Measurements from ENCODE around the gene NHERF2.

The NHERF2 gene

DNA sequence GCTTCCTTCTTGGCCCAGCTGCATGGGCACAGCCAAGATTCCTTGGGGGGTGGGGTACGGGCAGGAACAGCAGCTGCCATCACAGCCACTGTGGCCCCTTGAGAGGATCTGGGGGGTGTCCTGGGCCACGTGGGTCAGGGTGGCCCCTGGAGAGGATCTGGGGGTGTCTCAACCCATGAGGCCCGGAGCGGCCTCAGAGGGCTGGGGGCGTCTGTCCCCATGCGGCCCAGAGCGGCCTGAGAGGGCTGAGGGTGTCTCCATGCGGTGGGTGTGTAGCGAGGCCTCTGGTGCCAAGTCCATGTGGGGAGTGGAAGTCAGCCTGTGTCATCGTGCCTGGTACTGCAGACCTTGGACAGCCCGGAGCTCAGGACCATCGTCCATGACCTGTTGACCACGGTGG, 34.8 kb downstream of the NHERF2 start:
- no peak for DNase-seq (ENCODE audit: low read depth)

GRCh38 chr16:2062801-2063200, 36.1 kb downstream of the NHERF2 start:
- DNase-seq (ENCODE audit: low read depth) = no peak

DNA sequence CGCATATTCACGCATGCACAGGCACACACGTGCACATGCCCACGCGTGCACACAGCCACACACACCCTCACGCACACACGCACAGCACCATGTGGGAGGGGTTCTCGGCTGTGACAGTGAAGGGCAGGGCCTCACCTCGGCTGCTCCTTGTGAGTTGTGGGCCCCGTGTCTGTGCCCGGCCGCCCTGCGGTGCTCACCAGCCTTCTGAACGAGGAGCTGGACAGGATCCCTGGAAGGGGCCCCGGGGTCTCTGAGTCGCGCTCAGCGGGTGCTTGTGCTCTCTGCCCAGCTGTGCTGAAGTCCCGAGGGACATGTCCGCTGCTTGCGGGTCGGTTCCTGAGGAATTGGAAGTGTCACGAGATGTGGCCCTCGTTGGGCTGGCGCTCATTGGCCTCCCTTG, 37.2 kb downstream of the NHERF2 start:
- no peak for DNase-seq (ENCODE audit: low read depth)

DNA sequence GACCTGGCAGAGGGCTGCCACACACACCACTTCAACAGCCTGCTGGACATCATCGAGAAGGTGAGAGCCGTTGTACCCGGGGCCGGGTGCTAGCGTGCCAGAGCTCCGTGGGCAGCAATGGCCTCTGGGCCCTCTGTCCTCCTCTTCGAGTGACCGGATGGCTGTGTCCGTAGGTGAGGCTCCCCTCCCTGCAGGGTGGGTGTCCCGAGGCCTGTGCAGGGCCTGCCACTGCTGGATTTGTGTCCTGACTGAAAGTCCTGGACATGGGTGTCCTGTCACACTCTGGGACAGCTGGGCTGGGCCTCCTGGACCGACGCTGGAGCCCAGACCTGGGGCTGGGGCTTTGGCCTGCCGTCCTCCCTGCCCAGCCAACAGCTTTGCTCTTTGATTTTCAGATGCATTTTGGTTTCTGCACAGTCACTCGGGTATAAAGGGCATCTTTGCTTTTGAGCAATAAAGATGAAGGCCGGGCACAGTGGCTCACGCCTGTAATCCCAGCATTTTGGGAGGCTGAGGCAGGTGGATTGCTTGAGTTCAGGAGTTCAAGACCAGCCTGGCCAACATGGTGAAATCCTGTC, 37.8 kb downstream of the NHERF2 start:
- DNase-seq (ENCODE audit: low read depth) = no peak

DNA sequence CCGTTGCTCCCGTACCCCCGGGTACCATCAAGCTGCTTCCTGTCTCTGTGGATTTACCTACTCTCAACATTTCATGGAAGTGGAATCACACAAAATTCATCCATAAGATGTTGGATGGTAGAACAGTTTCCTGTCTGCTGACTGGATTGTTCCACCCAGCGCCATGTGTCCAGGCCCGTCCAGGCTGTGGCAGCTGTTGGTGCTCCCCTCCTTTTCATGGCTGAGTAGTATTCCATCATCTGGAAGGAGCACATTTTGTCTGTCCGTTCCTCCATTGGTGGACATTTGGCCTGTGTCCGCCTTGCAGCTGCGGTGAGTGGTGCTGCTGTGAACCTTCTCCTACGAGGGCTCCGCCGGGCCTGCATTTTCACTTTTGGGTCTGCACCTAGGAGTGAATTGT, 39.4 kb downstream of the NHERF2 start:
- DNase-seq (ENCODE audit: low read depth) = no peak

GRCh38 chr16:2070576-2071453, 44.1 kb downstream of the NHERF2 start:
- no peak for DNase-seq (ENCODE audit: low read depth)

GRCh38 chr16:2071454-2072202, 44.9 kb downstream of the NHERF2 start:
- DNase-seq (ENCODE audit: low read depth) = no peak

- DNase-seq (ENCODE audit: low read depth) = no peak
Measured at GRCh38 chr16:2072926-2073325, 46.2 kb downstream of the NHERF2 start.

- DNase-seq (ENCODE audit: low read depth) = no peak
Measured at GRCh38 chr16:2074071-2074470, 47.4 kb downstream of the NHERF2 start.

DNA sequence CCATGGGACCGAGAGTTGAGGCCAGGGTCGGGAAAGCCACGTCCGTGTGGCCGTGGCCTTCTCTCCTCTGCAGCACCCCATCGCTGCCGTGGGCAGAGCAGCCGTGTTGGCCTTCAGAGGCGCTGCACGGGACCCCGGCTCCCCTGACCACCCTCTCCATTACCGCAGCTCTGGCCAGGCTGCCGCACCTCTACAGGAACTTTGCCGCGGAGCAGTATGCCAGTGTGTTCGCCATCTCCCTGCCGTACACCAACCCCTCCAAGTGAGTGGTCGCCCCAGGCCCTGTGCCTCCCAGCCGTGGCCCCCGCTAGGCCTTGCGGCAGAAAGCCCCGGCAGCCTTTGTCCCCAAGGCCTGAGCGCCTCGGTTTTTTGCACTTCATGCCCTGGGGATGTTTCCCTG, 48.9 kb downstream of the NHERF2 start:
- DNase-seq (ENCODE audit: low read depth) = no peak

GRCh38 chr16:2076072-2076865, 49.6 kb downstream of the NHERF2 start:
- DNase-seq (ENCODE audit: low read depth) = no peak

GRCh38 chr16:2077016-2077415, 50.3 kb downstream of the NHERF2 start:
- no peak for DNase-seq (ENCODE audit: low read depth)

GRCh38 chr16:2077696-2078095, 51.0 kb downstream of the NHERF2 start:
- no peak for DNase-seq (ENCODE audit: low read depth)

DNA sequence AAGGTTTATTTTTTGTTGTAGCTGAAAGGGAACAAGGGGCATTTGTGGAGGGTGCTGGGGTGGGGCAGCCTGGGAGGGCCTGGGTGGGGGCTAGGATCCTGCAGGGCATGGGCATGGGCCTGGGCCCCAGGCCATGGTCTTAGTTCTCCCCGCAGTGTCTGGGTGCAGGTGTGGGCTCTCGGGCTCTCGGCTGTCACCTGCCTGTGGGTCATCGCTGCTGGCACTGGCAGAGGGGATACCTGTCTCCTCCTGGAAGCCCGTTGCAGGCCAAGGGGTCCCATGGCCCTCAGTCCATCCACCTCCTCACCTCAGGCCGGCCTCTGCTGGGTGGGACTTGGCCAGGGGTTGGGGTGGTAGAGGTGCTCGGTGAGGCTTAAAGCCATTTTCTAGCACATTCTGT, 51.4 kb downstream of the NHERF2 start:
- no peak for DNase-seq (ENCODE audit: low read depth)

DNA sequence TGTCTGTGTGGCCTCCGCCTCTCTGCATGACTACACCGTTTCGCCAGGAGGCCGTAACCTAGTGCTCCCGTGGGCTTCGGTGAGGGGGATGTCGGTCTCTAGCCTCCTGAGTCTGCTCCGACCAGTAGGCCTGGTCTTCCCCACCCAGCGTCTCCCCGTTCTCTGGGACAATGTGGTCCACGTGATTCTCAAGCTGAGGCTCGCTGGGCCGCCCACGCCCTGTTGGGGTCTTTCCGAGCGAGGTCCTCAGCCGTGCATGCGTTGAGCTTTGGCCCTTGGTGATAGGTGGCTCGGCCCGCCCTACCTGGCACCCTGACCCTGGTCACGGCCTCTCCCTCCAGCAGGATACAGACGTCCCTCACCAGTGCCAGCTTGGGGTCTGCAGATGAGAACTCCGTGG, 52.0 kb downstream of the NHERF2 start:
- DNase-seq (ENCODE audit: low read depth) = no peak

DNA sequence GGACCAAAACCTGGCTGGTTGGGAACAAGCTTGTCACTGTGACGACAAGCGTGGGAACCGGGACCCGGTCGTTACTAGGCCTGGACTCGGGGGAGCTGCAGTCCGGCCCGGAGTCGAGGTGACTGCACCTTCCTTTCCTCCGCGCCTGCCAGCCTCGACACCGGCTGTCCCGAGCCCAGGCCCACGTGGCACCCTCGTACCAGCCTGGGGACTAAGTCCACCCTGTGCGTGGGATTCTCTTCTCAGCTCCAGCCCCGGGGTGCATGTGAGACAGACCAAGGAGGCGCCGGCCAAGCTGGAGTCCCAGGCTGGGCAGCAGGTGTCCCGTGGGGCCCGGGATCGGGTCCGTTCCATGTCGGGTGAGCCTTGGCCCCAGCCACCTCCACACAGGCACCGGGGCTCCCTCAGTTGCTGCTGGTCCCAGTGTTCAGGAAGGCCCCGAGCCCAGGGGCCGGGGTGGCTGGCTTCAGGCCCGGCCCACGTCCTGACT, 52.7 kb downstream of the NHERF2 start:
- no peak for DNase-seq (ENCODE audit: low read depth)

- no peak for DNase-seq (ENCODE audit: low read depth)
Measured at GRCh38 chr16:2079991-2080390, 53.3 kb downstream of the NHERF2 start.

GRCh38 chr16:2081201-2082084, 54.7 kb downstream of the NHERF2 start:
- DNase-seq (ENCODE audit: low read depth) = no peak

DNA sequence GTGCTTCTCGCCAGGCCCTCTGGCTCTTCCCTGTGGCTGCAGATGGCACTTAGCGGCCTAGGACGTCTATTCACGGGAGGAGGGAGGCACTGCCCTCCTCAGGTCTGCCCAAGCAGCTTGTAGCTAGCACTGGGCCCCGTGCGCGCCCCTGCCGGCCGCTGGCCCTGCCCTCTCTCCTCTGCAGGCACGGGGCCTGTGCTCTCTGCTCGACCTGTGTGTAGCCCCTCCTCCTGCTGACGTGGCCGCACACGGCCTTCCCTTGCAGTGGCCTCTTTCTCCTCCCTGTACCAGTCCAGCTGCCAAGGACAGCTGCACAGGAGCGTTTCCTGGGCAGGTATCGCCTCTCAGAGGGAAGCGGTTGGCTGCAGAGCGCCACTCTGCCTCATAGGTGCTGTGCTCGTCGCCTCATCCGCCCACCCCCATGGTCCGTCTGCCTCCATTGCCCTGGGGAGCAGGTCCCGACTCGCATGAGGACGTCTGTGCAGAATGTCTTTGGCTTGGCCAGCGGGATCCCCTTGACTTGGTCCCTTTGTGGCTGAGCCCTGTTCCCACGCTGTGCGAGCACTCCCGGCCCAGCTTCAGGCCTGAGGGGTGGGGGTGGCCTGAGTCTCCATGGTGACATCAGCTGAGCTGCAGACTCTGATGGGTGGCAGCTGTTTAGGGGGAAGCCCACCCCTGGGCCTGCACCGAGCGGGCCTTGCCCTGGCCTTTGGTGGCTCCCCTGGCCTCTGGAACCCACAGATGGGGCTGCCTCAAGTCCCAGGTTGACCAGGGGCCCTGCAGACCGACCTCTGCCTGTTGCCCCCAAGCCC, 55.7 kb downstream of the NHERF2 start:
- no peak for DNase-seq (ENCODE audit: low read depth)

- no peak for DNase-seq (ENCODE audit: low read depth)
Measured at GRCh38 chr16:2082983-2083364, 56.3 kb downstream of the NHERF2 start.

All from stimulated activated CD8-positive, alpha-beta memory T cell treated with anti-CD3 and anti-CD28 coated beads, Interleukin-15, amount 100 ng/mL, for 24 hours (primary cell).